Liver (tissue), 3 donors: ENCODE data around the gene ATP10A.

ENCODE experiments used
- CTCF ChIP-seq: fragments of 150-350 bp; IDR thresholded peaks from 2 replicates; pipeline ENCODE4 v1.5.1; 2017; ENCODE audit warnings: improper control_type of control experiment, low read depth, low read length; ENCODE audit not compliant: missing input control
- EGR1 ChIP-seq, 2 donors: IDR thresholded peaks; 2 replicates each; pipeline ENCODE4 v1.6.1; 2016 to 2018; ENCODE audit warnings: antibody characterized with exemption in 2 of 2, low read depth in 2 of 2
- GABPA ChIP-seq, 2 donors: IDR thresholded peaks in 1 of 2; conservative IDR thresholded peaks in 1 of 2; 2 replicates each; pipeline ENCODE4 v1.6.1; 2016; ENCODE audit warnings: antibody characterized with exemption in 2 of 2, mild to moderate bottlenecking in 1 of 2, moderate library complexity in 1 of 2
- MAX ChIP-seq: IDR thresholded peaks from 2 replicates; pipeline ENCODE4 v1.6.1; 2016; ENCODE audit warnings: antibody characterized with exemption
- RAD21 ChIP-seq, 2 donors: IDR thresholded peaks; 2 replicates each; pipeline ENCODE4 v1.6.1; 2016; ENCODE audit warnings: antibody characterized with exemption in 2 of 2, mild to moderate bottlenecking in 2 of 2
- REST ChIP-seq: IDR thresholded peaks from 2 replicates; pipeline ENCODE4 v1.6.1; 2016; ENCODE audit warnings: antibody characterized with exemption, mild to moderate bottlenecking
- SP1 ChIP-seq: IDR thresholded peaks from 2 replicates; pipeline ENCODE4 v1.6.1; 2018; ENCODE audit warnings: antibody characterized with exemption, mild to moderate bottlenecking
- TAF1 ChIP-seq: conservative IDR thresholded peaks from 2 replicates; pipeline ENCODE4 v1.6.1; 2016; ENCODE audit warnings: antibody characterized with exemption, mild to moderate bottlenecking
- TF ChIP-seq, protein P1 (sequence below): IDR thresholded peaks from 2 replicates; pipeline ENCODE4 v1.6.1; 2016; ENCODE audit warnings: antibody characterized with exemption
- donor health status: healthy.
- donor health status: healthy.

- no peak for TF ChIP-seq CTCF
- TF ChIP-seq RAD21 (IDR thresholded peaks at IDR 0.05) = no peak
- TF ChIP-seq SP1 = no peak
- TF ChIP-seq MAX = no peak
- TF ChIP-seq REST = no peak
- TF ChIP-seq, protein P1, sequence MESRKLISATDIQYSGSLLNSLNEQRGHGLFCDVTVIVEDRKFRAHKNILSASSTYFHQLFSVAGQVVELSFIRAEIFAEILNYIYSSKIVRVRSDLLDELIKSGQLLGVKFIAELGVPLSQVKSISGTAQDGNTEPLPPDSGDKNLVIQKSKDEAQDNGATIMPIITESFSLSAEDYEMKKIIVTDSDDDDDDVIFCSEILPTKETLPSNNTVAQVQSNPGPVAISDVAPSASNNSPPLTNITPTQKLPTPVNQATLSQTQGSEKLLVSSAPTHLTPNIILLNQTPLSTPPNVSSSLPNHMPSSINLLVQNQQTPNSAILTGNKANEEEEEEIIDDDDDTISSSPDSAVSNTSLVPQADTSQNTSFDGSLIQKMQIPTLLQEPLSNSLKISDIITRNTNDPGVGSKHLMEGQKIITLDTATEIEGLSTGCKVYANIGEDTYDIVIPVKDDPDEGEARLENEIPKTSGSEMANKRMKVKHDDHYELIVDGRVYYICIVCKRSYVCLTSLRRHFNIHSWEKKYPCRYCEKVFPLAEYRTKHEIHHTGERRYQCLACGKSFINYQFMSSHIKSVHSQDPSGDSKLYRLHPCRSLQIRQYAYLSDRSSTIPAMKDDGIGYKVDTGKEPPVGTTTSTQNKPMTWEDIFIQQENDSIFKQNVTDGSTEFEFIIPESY = no peak
- no peak for TF ChIP-seq GABPA (IDR thresholded peaks at IDR 0.05 in 1 of 2, conservative IDR thresholded peaks at IDR 0.05 in 1 of 2)
- no peak for TF ChIP-seq EGR1 (IDR thresholded peaks at IDR 0.05; ENCODE audit: low read depth in 2 of 2)
- no peak for TF ChIP-seq TAF1
Measured at GRCh38 chr15:25715536-25716413, 147.4 kb downstream of the ATP10A start.
